ENCODE measurements around the gene SYNE1. TPM values are rescaled to one million over a fixed set of nuclear protein-coding genes. Genes with fewer than 3 reads are reported as not detected.
A peak's percentile ranks its signal among the peaks of the same experiment; 100 is the strongest.

The SYNE1 gene
- total RNA-seq, 1 experiment from 2014 or later = 3.0 TPM

GRCh38 chr6:152173321-152173720 lies 463.8 kb downstream of the SYNE1 start:
- Histone ChIP-seq H3K18ac (ENCODE audit: insufficient read length, low read depth, low read length) (no peak overlapping the region), H2AK5ac (ENCODE audit: insufficient read length, low read length) (no peak overlapping the region), H3K9me3 (ENCODE audit: control insufficient read depth, low read depth, low read length) (no peaks in the 10 kb centered on the region), H3K27me3 (ENCODE audit: insufficient read depth, low read length) (no peaks in the 10 kb centered on the region), H3K23me2 (ENCODE audit: insufficient read length, low read depth, low read length, poor library complexity, severe bottlenecking) (no peaks in the 10 kb centered on the region), H3K79me2 (ENCODE audit: insufficient read depth, low read length) (no peaks in the 10 kb centered on the region), H3K4me1 (ENCODE audit: insufficient read depth, low read length) (no peaks in the 10 kb centered on the region), H2BK15ac (ENCODE audit: low read depth, low read length) (no peak overlapping the region), H4K8ac (replicated peaks; ENCODE audit: insufficient read length, low read depth, low read length) (no peak overlapping the region), H3K23ac (ENCODE audit: insufficient read length, low read depth, low read length) (no peak overlapping the region), H3T11ph (ENCODE audit: low read length) (no peak overlapping the region), H4K5ac (ENCODE audit: insufficient read length, low read depth, low read length) (no peak overlapping the region), H3K27ac (ENCODE audit: insufficient read length, low read depth, low read length) (no peak overlapping the region), H3K9ac (ENCODE audit: extremely low read depth, insufficient read length, low read length) (no peak overlapping the region), H3K4me2 (ENCODE audit: insufficient read depth, insufficient read length, low read length) (no peak overlapping the region), H3K56ac (ENCODE audit: insufficient read length, low read depth, low read length) (no peak overlapping the region), H4K20me1 (ENCODE audit: control insufficient read depth, insufficient read depth, insufficient read length) (no peaks in the 10 kb centered on the region), H4K91ac (ENCODE audit: insufficient read length, low read depth, low read length) (no peak overlapping the region), H3K4ac (ENCODE audit: low read depth, low read length) (no peak overlapping the region), H2BK5ac (ENCODE audit: insufficient read length, low read length) (no peak overlapping the region), H2BK120ac (ENCODE audit: low read depth, low read length, poor library complexity, severe bottlenecking) (no peak overlapping the region), H2BK20ac (ENCODE audit: low read depth, low read length, poor library complexity, severe bottlenecking) (no peak overlapping the region), H2AFZ (ENCODE audit: low read length) (no peak overlapping the region), H3K79me1 (ENCODE audit: insufficient read depth, low read depth, low read length, poor library complexity, severe bottlenecking) (no peaks in the 10 kb centered on the region), H3K14ac (ENCODE audit: insufficient read depth, low read length) (no peak overlapping the region), H2BK12ac (ENCODE audit: insufficient read length, low read depth, low read length) (no peak overlapping the region)
- Mint-ChIP-seq H3K27ac (peak overlapping the region in 1 of 3 experiments; percentile 36; a peak in 2 of 7 replicates), H3K9me3 (no peaks in the 10 kb centered on the region), H3K36me3 (ENCODE audit: insufficient read depth in 1 of 3, low read depth in 3 of 3) (no peaks in the 10 kb centered on the region), H3K27me3 (ENCODE audit: low read depth) (no peaks in the 10 kb centered on the region), H3K4me1 (peaks cover 4 to 7% of the 10 kb centered on the region in 2 experiments), H3K4me3 (no peak overlapping the region)
- TF ChIP-seq CTCF (conservative IDR thresholded peaks at IDR 0.05) = no peak
- WGBS (ENCODE audit: extremely low coverage, insufficient read length, low lambda C conversion rate) = no CpG with 5 or more reads among the region's 4 CpGs
- no peak for DNase-seq
